LNCAP (cell line): ENCODE measurements around the gene RGS18.

Source experiments
- CTCF ChIP-seq: fragments of 450-650 bp; IDR thresholded peaks from 2 replicates; pipeline ENCODE4 v1.5.1; 2017; ENCODE audit warnings: mild to moderate bottlenecking

RGS18 gene

GRCh38 chr1:192167911-192168700 is 9.8 kb downstream of the RGS18 start:
- no peak for TF ChIP-seq CTCF

GRCh38 chr1:192168964-192169363 is 10.7 kb downstream of the RGS18 start:
- TF ChIP-seq CTCF: no peak

GRCh38 chr1:192170196-192170984 is 12.1 kb downstream of the RGS18 start:
- no peak for TF ChIP-seq CTCF

GRCh38 chr1:192171123-192171522 is 12.9 kb downstream of the RGS18 start:
- TF ChIP-seq CTCF: no peak

GRCh38 chr1:192175971-192176370 is 17.7 kb downstream of the RGS18 start:
- no peak for TF ChIP-seq CTCF

DNA sequence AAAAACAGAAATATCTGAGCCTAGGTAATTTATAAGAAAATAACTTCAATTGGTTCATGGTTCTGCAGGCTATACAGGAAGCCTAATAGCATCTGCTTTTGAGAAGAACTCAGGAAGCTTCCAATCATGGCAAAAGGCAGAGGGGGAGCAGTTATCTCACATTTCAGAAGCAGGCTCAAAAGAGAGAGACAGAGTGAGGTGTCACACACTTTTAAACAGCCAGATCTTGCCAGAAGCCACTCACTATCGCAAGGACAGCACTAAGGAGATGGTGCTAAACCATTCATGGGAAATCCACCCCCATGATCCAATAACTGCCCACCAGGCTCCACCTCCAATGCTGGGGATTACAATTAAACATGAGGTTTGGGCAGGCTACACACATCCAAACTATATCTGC is 25.5 kb downstream of the RGS18 start:
- no peak for TF ChIP-seq CTCF

DNA sequence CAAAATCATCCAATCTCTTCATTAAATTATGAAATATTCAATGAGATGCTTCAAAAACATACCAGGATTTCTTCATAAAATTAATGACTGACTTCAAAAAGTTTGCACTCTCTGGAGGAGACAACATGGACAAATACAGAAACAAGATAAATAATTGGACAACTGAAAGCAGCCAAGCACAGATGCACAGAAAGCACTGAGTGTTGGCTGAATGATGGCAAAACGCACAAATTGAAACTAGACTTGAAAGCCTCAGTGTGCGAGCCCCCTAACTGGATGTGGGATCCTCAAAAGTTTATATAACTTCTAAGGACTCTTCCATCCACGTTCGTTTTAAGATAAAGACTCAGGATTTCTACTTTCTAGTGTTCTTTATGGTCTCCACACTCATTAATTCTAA is 27.9 kb downstream of the RGS18 start:
- TF ChIP-seq CTCF: no peak
